HepG2 (cell line): ENCODE data around the gene PRSS8. TPM values are rescaled to one million over a fixed set of nuclear protein-coding genes. Genes with fewer than 3 reads are reported as not detected.

ENCODE experiments used
- CTCF ChIP-seq: sonication (generic); formaldehyde crosslinking; IDR thresholded peaks from 2 replicates; pipeline ENCODE4 v1.5.0; 2020; ENCODE audit warnings: mild to moderate bottlenecking, missing genetic modification reagents, moderate library complexity
- HMGA1 ChIP-seq: sonication (generic); formaldehyde crosslinking; conservative IDR thresholded peaks from 2 replicates; pipeline ENCODE4 v1.4.0; 2020; ENCODE audit warnings: missing genetic modification reagents
- HOXA5 ChIP-seq: sonication (generic); formaldehyde crosslinking; IDR thresholded peaks from 2 replicates; pipeline ENCODE4 v1.4.0; 2020; ENCODE audit warnings: missing genetic modification reagents
- ISX ChIP-seq: sonication (generic); formaldehyde crosslinking; conservative IDR thresholded peaks from 2 replicates; pipeline ENCODE4 v1.5.0; 2020; ENCODE audit warnings: missing genetic modification reagents
- JARID2 ChIP-seq: sonication (generic); formaldehyde crosslinking; IDR thresholded peaks from 2 replicates; pipeline ENCODE4 v1.8.1; 2023; ENCODE audit warnings: missing genetic modification reagents, inconsistent platforms; ENCODE audit not compliant: insufficient replicate concordance
- NFRKB ChIP-seq: fragments of 450-650 bp; IDR thresholded peaks from 2 replicates; pipeline ENCODE4 v1.6.1; 2017
- RBFOX2 ChIP-seq: fragments of 200-400 bp; formaldehyde crosslinking; IDR thresholded peaks from 2 replicates; pipeline ENCODE4 v1.6.1; 2017; ENCODE audit warnings: low read depth, mild to moderate bottlenecking, low read length
- SKIL ChIP-seq: sonication (generic); formaldehyde crosslinking; IDR thresholded peaks from 2 replicates; pipeline ENCODE4 v1.8.0; 2022; ENCODE audit warnings: missing genetic modification reagents, mild to moderate bottlenecking, moderate library complexity, borderline replicate concordance
- U2AF1 ChIP-seq: fragments of 200-400 bp; formaldehyde crosslinking; optimal IDR thresholded peaks from 2 replicates; pipeline ENCODE3; 2017; ENCODE audit warnings: mild to moderate bottlenecking, low read depth, low read length
- ZBTB14 ChIP-seq: sonication (generic); formaldehyde crosslinking; IDR thresholded peaks from 2 replicates; pipeline ENCODE4 v1.4.0; 2020; ENCODE audit warnings: missing genetic modification reagents
- ZBTB26 ChIP-seq: IDR thresholded peaks from 2 replicates; pipeline ENCODE4 v1.6.1; 2016; ENCODE audit warnings: missing compliant biosample characterization, missing genetic modification reagents, borderline replicate concordance
- ZBTB39 ChIP-seq: sonication (generic); formaldehyde crosslinking; IDR thresholded peaks from 2 replicates; pipeline ENCODE4 v1.5.0; 2020; ENCODE audit warnings: missing genetic modification reagents
- ZBTB7A ChIP-seq: sonication (generic); formaldehyde crosslinking; IDR thresholded peaks from 2 replicates; pipeline ENCODE4 v1.8.0; 2022; ENCODE audit warnings: mild to moderate bottlenecking, missing genetic modification reagents
- ZNF121 ChIP-seq: sonication (generic); formaldehyde crosslinking; IDR thresholded peaks from 2 replicates; pipeline ENCODE4 v1.5.0; 2020; ENCODE audit warnings: mild to moderate bottlenecking, missing genetic modification reagents
- ZNF292 ChIP-seq: sonication (generic); formaldehyde crosslinking; IDR thresholded peaks from 2 replicates; pipeline ENCODE4 v1.8.1; 2022; ENCODE audit warnings: mild to moderate bottlenecking, low read depth, missing genetic modification reagents, borderline replicate concordance
- ZNF496 ChIP-seq: sonication (generic); formaldehyde crosslinking; IDR thresholded peaks from 2 replicates; pipeline ENCODE4 v1.8.1; 2023; ENCODE audit warnings: mild to moderate bottlenecking, moderate library complexity, missing genetic modification reagents; ENCODE audit not compliant: insufficient replicate concordance
- ZNF614 ChIP-seq: IDR thresholded peaks from 2 replicates; pipeline ENCODE4 v1.6.1; 2018; ENCODE audit warnings: missing biosample characterization, missing genetic modification reagents, inconsistent platforms, borderline replicate concordance
- ZNF710 ChIP-seq: sonication (generic); formaldehyde crosslinking; IDR thresholded peaks from 2 replicates; pipeline ENCODE4 v1.5.0; 2020; ENCODE audit warnings: mild to moderate bottlenecking, missing genetic modification reagents, borderline replicate concordance
- polyA plus RNA-seq, 8 experiments: library from polyadenylated mRNA; depleted of rRNA in 3 of 8; stranded (reverse) in 7 of 8; unstranded in 1 of 8; fragments of >200 nt; fragmentation: Illumina TruSeq in 4 of 8; extraction: Trizol in 4 of 8; gene quantifications; 2 replicates each; pipeline versions ENCODE4 v1.2.1 to v1.2.3, GENCODE V29; 2011 to 2016; ENCODE audit warnings: low read depth in 4 of 8, missing spikeins in 1 of 8, mixed read lengths in 1 of 8; ENCODE audit not compliant: insufficient read depth in 1 of 8
- total RNA-seq, 5 experiments: library from RNA; depleted of rRNA; stranded (reverse); fragments of >200 nt; fragmentation: Illumina TruSeq; extraction: Trizol; gene quantifications; 2 replicates each; pipeline ENCODE4 v1.2.3, GENCODE V29; 2016; ENCODE audit warnings: low read depth in 1 of 5

PRSS8 gene
- total and polyA plus RNA-seq, 2 of the 13 experiments (the other 11 are each of a cell fraction or from before 2014, with no cell fraction given): 2.6 to 7.2 TPM

GRCh38 chr16:31179747-31180459 is 44.4 kb upstream of the PRSS8 start, which contains the start of gene FUS (continued):
- TF ChIP-seq SKIL (CRISPR knock-in tag) (peak; percentile 80), ZNF710 (CRISPR knock-in tag) (no peak), ZBTB26 (CRISPR knock-in tag) (peak; percentile 45; the same call in 1 of the 2 replicates), CTCF (CRISPR knock-in tag) (peak; percentile 4), HOXA5 (CRISPR knock-in tag) (peak; percentile 97), JARID2 (CRISPR knock-in tag) (peak; percentile 99), ZBTB39 (peak; percentile 91), ZBTB7A (CRISPR knock-in tag) (peak; percentile 89), U2AF1 (peak; percentile 99), ZBTB14 (CRISPR knock-in tag) (no peak), ISX (CRISPR knock-in tag) (peak; percentile 76; the same call in 1 of the 2 replicates), ZNF496 (no peak), NFRKB (no peak), RBFOX2 (peak; percentile 100), ZNF292 (CRISPR knock-in tag) (no peak), ZNF614 (CRISPR knock-in tag) (peak; percentile 79; the same call in 1 of the 2 replicates), ZNF121 (no peak; the same call in none of the 2 replicates), HMGA1 (CRISPR knock-in tag) (no peak)
